GM19025 (cell line): ENCODE results near the gene ACP3.
"Not testable (repeated sequence)": the region's sequence is repeated elsewhere in the genome, so short reads cannot be mapped to it uniquely, and the experiment has no call there.

Experiments used
- ATAC-seq: cut with Tn5 transposase; IDR thresholded peaks from one replicate; pipeline ENCODE4 v1.9.1; 2021; ENCODE audit warnings: mild to moderate bottlenecking, low read depth, moderate library complexity; ENCODE audit not compliant: unreplicated experiment

Gene ACP3, protein sequence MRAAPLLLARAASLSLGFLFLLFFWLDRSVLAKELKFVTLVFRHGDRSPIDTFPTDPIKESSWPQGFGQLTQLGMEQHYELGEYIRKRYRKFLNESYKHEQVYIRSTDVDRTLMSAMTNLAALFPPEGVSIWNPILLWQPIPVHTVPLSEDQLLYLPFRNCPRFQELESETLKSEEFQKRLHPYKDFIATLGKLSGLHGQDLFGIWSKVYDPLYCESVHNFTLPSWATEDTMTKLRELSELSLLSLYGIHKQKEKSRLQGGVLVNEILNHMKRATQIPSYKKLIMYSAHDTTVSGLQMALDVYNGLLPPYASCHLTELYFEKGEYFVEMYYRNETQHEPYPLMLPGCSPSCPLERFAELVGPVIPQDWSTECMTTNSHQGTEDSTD

DNA sequence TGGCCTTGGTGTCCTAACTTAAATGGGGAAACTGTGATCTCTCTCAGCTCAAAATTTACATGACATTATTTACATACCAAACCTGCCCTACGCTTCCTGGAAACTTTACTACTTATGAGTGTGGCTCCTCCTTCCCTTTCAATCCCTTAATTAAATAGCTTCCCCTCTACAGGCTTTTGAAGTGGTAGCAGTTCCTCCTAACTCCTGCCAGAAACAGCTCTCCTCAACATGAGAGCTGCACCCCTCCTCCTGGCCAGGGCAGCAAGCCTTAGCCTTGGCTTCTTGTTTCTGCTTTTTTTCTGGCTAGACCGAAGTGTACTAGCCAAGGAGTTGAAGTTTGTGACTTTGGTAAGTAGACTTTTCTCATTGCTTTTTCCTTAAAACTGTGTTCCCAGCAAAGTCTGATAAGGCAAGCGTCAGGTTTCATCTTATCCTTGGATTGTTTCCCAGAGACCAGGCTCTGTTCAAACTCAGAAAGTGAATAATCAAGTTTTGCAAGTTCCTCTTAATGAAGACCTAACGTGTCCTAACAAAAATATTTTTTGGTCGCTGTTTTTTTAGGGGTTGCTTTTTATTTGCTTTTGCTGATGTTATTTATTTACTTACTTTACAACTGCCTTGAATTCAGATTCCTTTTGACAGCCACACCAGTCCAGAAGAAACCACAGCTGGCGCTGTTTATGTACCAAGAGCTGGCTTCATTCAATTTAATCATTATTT, at the start of gene ACP3:
Gene ACP3, plus strand, starts transcription at position 179 of the 720 bp plus-strand sequence. Its CDS starts 50 bp downstream, at position 229.
- no peak for ATAC-seq

DNA sequence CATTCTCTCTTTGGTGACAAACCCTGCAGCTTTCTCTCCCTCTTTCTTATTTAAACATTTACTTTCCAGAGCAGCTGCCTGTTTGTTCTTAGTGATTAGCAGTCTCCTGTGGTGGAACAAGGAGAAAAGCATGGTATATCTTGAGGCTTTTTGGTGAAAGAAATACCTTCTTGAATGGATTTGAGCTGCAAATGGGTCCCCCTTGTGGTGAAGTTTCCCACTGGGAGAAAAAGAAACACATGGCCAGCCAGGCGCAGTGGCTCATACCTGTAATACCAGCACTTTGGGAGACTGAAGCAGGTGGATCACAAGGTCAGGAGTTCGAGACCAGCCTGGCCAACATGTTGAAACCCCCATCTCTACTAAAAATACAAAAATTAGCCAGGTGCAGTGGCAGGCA, 48.3 kb upstream of the ACP3 start:
- ATAC-seq, result no peak

GRCh38 chr3:132273036-132273435, 44.2 kb upstream of the ACP3 start:
- ATAC-seq, result no peak

- no peak for ATAC-seq
Observed at GRCh38 chr3:132276228-132276906, 40.8 kb upstream of the ACP3 start.

- no peak for ATAC-seq
Observed at GRCh38 chr3:132279030-132279429, 38.2 kb upstream of the ACP3 start.

DNA sequence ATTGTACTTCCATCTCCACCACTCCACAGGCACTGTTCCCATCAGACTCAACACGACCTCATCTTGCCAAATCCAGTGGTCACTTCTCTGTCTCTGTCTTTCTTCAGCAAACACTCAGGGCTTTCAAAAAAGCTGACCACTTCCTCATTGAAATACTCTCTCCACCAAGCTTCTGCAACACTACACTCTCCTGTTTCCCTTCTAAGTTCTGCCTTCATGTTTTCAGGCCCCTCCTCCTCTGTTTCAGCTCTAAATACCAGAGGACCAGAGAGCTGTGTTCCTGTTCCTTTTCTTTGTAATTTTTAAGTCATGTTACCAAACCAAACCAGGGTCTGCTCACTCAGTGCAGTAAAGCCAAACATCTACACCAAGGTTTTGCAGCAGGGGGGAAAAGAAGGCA, 33.8 kb upstream of the ACP3 start:
- ATAC-seq, result no peak

DNA sequence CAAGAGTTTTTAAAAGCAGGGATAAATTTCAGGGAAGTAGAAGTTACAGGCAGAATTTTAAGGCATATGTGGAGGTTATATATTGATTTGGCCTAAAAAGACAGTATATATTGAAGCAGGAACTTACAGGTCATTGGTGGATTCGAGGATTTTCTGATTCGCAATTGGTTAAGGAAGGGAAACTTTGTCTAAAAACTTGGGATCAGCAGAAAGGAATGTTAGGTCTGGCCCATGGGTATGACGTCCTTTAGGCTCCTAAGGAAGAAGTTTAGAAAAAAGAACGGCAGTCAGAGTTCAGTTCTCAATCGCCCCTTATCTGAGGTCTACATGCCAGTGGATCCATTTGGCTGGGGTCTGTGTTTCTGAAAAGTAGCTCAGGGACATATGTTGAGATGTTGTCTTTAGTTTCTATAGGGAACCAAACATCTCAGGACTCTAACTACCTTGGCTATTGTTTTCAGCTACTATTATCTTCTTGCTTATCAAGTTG, 33.2 kb upstream of the ACP3 start:
- ATAC-seq, result no peak

DNA sequence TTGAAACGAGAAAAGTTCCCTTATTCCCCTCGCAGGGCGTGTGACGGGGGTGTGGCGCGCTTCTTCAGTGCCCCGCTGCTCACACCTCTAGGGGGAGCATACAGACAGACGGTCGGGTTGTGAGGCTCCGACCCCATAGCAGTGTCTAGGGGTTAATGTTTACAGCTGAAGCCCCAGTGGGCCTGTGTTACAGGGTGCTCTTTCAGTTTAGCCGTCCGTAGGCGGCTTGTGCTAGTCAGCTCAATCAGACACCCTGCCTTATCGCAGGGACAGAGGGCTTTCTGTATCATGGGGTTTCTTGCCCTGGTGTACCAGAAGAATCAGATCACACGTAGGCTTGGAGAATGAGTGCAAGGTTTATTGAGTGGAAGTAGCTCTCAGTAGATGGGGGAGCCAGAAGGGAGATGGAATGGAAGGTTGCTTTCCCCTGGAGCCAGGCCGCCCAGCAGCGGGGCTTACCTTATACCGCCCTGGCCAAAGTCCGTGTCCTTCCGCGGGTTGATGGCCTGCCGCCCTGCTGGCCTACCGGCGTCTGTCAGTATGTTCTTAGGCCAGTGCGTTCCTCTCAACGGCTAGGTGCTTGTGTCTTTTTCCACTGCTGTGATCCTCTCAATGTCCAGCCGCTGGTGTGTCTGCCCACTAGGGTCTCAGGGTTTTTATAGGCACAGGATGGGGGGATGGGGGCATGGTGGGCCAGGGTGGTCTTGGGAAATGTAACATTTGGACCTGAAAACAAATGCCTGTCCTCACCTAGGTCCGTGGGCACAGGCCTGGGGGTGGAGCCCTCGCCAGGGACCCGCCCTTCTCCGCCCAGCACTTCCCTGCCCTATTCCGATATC, 32.2 kb upstream of the ACP3 start:
- no peak for ATAC-seq

GRCh38 chr3:132285620-132285945, 31.6 kb upstream of the ACP3 start:
- ATAC-seq, result no peak

- no peak for ATAC-seq
Observed at GRCh38 chr3:132286035-132286434, 31.2 kb upstream of the ACP3 start.

GRCh38 chr3:132288357-132288756, 28.9 kb upstream of the ACP3 start:
- no peak for ATAC-seq

- ATAC-seq, result no peak
Observed at GRCh38 chr3:132289316-132289715, 27.9 kb upstream of the ACP3 start.

GRCh38 chr3:132290833-132291232, 26.4 kb upstream of the ACP3 start:
- no peak for ATAC-seq

DNA sequence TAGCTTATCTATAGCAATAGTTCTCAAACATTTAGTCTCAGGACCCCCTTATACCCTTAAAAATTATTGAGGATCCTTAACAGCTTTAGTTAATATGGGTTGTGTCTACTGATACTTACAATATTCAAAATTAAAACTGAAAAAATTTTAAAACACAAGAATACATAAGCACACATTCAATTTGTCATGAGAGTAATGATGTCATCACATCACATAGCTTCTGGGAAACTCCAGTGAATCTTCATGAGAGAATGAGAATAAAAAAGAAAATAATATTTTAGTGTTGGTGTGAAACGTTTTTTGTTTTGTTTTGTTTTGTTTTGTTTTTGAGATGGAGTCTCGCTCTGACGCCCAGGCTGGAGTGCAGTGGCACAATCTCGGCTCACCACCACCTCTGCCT, 25.2 kb upstream of the ACP3 start:
- no peak for ATAC-seq

- ATAC-seq, result no peak
Observed at GRCh38 chr3:132293251-132293650, 24.0 kb upstream of the ACP3 start.

GRCh38 chr3:132294906-132295305, 22.3 kb upstream of the ACP3 start:
- no peak for ATAC-seq

DNA sequence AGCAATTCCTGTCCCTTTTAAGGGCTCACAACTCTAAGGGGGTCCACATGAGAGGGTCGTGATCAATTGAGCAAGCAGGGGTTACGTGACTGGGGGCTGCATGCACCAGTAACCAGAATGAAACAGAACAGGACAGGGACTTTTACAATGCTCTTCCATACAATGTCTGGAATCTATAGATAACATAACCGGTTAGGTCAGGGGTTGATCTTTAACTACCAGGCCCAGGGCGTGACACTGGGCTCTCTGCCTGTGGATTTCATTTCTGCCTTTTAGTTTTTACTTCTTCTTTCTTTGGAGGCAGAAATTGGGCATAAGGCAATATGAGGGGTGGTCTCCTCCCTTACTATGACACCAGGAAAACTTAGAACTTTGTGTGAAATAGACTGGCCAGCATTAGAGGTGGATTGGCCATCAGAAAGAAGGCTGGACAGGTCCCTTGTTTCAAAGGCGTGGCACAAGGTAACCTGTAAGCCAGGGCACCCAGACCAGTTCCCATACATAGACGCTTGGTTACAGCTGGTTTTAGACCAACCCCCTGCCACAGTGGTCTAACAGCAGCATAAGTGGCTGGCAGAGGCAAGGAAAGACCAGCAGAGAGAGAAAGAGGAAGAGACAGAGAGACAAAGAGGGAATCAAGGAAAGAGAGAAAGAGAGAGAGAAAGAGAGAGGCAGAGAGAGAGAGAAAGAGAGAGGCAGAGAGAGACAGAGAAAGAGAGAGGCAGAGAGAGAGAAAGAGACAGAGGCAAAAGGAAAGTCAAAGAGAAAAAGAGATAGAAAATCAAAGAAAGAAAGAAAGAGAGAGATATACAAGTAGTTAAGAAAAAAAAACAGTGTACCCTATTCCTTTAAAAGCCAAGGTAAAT, 13.6 kb upstream of the ACP3 start:
- ATAC-seq, result not testable (repeated sequence)

DNA sequence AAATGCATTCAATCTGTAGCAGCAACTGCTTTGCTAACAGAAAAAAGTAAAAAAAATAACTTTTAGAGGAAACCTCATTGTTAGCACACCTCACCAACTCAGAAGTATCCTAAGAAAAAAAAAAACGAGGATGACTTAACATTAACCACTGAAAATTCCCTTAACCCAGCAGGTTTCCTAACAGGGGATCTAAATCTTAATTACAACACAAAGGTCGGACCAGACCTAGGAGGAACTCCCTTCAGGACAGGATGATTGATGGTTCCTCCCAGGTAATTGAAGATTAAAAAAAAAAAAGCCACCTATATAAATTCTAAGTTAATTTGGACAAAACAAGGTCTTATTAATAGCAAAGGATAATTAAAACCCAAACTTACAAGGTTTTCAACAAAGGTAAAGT, 12.9 kb upstream of the ACP3 start:
- not testable (repeated sequence) for ATAC-seq

DNA sequence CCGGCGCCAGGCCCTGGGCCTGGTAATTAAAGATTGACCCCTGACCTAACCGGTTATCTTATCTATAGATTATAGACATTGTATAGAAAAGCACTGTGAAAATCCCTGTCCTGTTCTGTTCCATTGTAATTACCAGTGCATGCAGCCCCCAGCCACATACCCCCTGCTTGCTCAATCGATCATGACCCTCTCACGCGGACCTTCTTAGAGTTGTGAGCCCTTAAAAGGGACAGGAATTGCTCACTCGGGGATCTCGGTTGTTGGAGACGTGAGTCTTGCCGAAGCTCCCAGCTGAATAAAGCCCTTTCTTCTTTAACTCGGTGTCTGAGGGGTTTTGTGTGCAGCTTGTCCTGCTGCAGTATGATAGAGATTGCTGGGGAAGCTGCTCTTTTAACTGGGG, 7.2 kb upstream of the ACP3 start:
- ATAC-seq, result not testable (repeated sequence)

- ATAC-seq, result no peak
Observed at GRCh38 chr3:132311316-132311715, 5.9 kb upstream of the ACP3 start.
